G401 (cell line): ENCODE data around the gene PUM2. TPM values are rescaled to one million over a fixed set of nuclear protein-coding genes. Genes with fewer than 3 reads are reported as not detected.
A peak's percentile ranks its signal among the peaks of the same experiment; 100 is the strongest.
"Not testable (repeated sequence)": the region's sequence is repeated elsewhere in the genome, so short reads cannot be mapped to it uniquely, and the experiment has no call there.

Experiments used
- DNase-seq: peaks from one replicate; pipeline ENCODE4 v3.0.0-alpha.2; 2015; ENCODE audit warnings: low spot score
- in situ Hi-C: cut with HindIII; loops from 2 replicates; pipeline ENCODE4 v1.10.0; 2016; ENCODE audit warnings: low sequenced_read_pairs, mixed read lengths
- total RNA-seq: library from RNA; depleted of rRNA; stranded (reverse); fragments of >200 nt; shearing (Covaris generic); gene quantifications from 2 replicates; pipeline ENCODE4 v1.2.3, GENCODE V29; 2014

Gene PUM2
- total RNA-seq, 1 experiment from 2014 or later, result 48.3 TPM

DNA sequence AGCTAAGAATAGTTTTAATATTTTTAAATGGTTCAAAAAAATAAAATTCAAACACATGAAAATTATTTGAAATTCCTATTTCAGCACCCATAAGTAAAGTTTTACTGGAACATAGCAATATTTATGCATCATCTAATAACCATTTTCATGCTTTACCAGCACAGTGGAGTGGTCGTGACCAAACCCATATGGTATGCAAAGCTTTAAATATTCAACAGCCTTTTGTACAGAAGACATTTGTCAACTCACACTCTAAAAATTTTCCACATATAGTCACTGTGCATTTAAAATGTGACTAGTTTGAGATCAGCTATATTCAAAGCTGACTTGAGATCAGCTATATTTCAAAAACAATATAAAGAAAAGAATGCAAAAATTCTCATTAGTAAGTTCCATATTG lies 46.2 kb downstream of the PUM2 start:
- DNase-seq, result no peak
- in situ Hi-C loops, result no loop called here

DNA sequence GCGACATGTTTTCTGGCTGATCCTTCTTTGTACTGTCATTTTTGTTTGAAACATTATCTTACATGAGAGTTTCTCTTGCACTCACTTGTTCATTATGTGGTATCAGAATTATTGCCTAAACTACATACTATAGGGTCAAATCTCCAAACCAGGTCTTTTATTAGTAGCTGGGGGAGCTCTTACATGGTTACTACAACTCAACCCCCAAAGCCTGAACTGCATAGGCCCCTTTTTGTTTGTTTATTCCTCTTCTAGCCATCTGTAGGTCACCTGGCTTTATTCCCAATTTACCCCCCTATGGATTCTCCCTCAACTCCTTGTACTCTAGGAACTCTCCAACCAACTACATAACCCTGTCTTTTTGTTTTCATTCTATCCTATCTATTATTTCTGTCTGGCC lies 46.7 kb downstream of the PUM2 start:
- DNase-seq, result no peak

GRCh38 chr2:20302019-20302418 lies 48.6 kb downstream of the PUM2 start:
- DNase-seq, result no peak
- in situ Hi-C loops, result no loop called here

More for the DNA sequence above, 46.7 kb downstream of the PUM2 start:
- in situ Hi-C loops, result no loop called here

- no peak for DNase-seq
- in situ Hi-C loops, result no loop called here
These were observed 50.0 kb downstream of the PUM2 start for GRCh38 chr2:20300656-20301055.

- in situ Hi-C loops, result no loop called here
- no peak for DNase-seq
These were observed 51.5 kb downstream of the PUM2 start for GRCh38 chr2:20299113-20299512.

- in situ Hi-C loops, result no loop called here
- DNase-seq, result no peak
These were observed 56.4 kb downstream of the PUM2 start for GRCh38 chr2:20294231-20294630.

DNA sequence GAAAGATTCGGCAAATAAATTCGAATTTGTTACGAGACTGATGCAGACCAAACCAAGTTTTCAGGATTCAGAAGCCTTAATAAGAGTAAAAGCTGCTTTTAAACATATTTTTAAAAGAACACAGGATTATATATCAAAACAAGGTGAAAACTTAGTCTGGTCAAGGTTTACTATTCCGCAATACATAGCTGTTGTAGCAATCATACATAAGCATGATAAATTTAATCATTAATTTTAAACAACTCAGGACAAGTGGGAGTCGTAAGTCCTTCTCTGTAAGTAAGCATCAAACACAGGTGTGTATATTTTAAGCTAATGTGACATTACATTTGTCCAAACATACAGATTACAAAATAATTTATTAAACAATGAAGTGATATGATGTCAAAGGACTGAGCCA lies 57.7 kb downstream of the PUM2 start:
- DNase-seq, result no peak
- in situ Hi-C loops, result no loop called here

DNA sequence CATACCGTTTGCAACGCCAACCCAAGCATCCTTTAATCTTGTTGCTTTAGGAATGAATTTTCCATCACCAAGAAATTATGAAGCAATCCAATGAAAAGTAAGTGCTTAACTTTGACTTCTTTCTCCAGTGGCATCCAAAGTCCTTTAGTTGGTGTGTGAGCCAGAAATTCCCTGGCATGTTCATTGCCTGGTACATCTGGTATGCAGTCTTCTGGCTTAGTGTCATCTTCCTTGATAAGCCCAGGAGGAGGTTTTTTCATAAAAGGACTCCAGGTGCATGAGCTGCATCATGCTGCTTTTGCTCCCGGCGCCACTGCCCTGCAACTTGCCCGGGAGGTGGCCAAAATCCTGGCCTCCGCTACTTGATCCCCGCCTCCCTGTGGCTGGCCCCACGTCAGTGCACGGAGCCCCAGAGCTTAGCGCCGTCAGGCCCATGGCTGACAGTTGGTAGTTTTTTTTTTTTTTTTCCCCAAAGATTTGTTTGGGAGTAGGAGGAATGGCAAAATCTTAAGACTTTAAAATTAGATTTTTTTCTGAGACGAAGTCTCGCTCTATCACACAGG lies 58.7 kb downstream of the PUM2 start:
- in situ Hi-C loops, result no loop called here
- DNase-seq, result peak; percentile 51

GRCh38 chr2:20291106-20291564 lies 59.5 kb downstream of the PUM2 start:
- in situ Hi-C loops, result no loop called here
- peak; percentile 73 for DNase-seq

GRCh38 chr2:20288642-20289340 lies 61.9 kb downstream of the PUM2 start:
- DNase-seq, result no peak
- in situ Hi-C loops, result no loop called here

- peak; percentile 16 for DNase-seq
- in situ Hi-C loops, result no loop called here
These were observed 67.6 kb downstream of the PUM2 start for GRCh38 chr2:20282916-20283592.

- in situ Hi-C loops, result no loop called here
- no peak for DNase-seq
These were observed 68.8 kb downstream of the PUM2 start for GRCh38 chr2:20281876-20282275.

- no peak for DNase-seq
- in situ Hi-C loops, result no loop called here
These were observed 77.6 kb downstream of the PUM2 start for GRCh38 chr2:20273042-20273441.

GRCh38 chr2:20268317-20268716 lies 82.3 kb downstream of the PUM2 start:
- DNase-seq, in situ Hi-C loops: not testable (repeated sequence)

DNA sequence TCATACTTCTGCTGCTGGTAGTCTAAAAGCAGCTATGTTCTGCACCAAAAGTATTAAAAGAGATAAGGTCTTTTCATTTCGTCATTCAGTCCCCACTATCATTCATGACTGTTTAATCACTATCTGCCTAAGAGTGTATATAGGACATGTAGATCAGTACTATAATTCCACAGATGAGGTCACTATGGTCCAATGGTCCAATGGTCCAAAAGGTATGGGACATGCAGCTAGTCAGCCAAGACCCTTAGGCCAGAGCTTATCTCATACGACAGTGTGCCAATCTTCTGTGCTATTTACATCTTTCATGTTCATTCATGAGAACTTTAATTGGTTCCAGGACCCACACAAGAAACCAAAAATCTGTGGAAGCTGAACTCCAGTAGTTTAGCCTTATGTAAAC lies 83.1 kb downstream of the PUM2 start:
- in situ Hi-C loops, result no loop called here
- DNase-seq, result no peak

- DNase-seq, result no peak
- in situ Hi-C loops, result no loop called here
These were observed 86.0 kb downstream of the PUM2 start for GRCh38 chr2:20264629-20265028.

- in situ Hi-C loops, result no loop called here
- no peak for DNase-seq
These were observed 93.2 kb downstream of the PUM2 start for GRCh38 chr2:20257411-20257810.

- in situ Hi-C loops, result no loop called here
- no peak for DNase-seq
These were observed 95.9 kb downstream of the PUM2 start for GRCh38 chr2:20254731-20255130.

- no peak for DNase-seq
- in situ Hi-C loops, result no loop called here
These were observed 100.2 kb downstream of the PUM2 start for GRCh38 chr2:20250436-20250835.

GRCh38 chr2:20249170-20249569 lies 101.5 kb downstream of the PUM2 start:
- no peak for DNase-seq
- in situ Hi-C loops, result no loop called here

DNA sequence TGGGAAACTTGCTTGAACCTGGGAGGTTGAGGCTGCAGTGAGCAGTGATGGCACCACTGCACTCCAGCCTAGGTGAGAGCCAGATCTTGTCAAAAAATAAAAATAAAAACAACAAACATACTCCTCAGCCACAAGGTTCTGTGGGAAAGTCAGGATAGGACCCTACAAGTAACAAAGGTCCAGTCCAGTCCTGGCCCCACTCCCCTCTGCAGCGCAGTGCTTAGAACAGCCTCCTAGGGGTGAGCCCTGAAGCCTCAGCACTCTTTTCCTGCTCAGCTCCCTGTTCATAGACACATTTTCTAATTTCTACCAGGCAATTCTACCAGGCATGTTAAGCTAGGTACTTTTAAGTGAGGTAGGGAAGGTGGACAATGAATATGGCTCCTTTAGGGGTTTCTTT lies 103.6 kb downstream of the PUM2 start:
- in situ Hi-C loops, result no loop called here
- DNase-seq, result no peak
